Keratinocyte (primary cell): ENCODE measurements around the gene VPS35L.
"Not testable (repeated sequence)": the region's sequence is repeated elsewhere in the genome, so short reads cannot be mapped to it uniquely, and the experiment has no call there.

ENCODE experiments used
- EZH2 ChIP-seq: IDR thresholded peaks from one replicate; pipeline ENCODE4 v1.6.1; 2012; ENCODE audit warnings: inconsistent platforms, mild to moderate bottlenecking, low read length, moderate library complexity
- TF ChIP-seq, protein P1 (sequence below), 3 experiments: IDR thresholded peaks in 1 of 3; conservative IDR thresholded peaks in 1 of 3; optimal IDR thresholded peaks in 1 of 3; 2 replicates in 2 of 3; 3 replicates in 1 of 3; pipeline versions ENCODE3 to v1.5.1; 2011; ENCODE audit warnings: low read length in 3 of 3, mild to moderate bottlenecking in 3 of 3, moderate library complexity in 2 of 3, control low read depth in 1 of 3, inconsistent platforms in 1 of 3; ENCODE audit not compliant: insufficient read depth in 2 of 3; ENCODE audit errors: extremely low read depth in 1 of 3

- TF ChIP-seq, protein P1, sequence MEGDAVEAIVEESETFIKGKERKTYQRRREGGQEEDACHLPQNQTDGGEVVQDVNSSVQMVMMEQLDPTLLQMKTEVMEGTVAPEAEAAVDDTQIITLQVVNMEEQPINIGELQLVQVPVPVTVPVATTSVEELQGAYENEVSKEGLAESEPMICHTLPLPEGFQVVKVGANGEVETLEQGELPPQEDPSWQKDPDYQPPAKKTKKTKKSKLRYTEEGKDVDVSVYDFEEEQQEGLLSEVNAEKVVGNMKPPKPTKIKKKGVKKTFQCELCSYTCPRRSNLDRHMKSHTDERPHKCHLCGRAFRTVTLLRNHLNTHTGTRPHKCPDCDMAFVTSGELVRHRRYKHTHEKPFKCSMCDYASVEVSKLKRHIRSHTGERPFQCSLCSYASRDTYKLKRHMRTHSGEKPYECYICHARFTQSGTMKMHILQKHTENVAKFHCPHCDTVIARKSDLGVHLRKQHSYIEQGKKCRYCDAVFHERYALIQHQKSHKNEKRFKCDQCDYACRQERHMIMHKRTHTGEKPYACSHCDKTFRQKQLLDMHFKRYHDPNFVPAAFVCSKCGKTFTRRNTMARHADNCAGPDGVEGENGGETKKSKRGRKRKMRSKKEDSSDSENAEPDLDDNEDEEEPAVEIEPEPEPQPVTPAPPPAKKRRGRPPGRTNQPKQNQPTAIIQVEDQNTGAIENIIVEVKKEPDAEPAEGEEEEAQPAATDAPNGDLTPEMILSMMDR (optimal IDR thresholded peaks at IDR 0.05 in 1 of 3, IDR thresholded peaks at IDR 0.05 in 1 of 3, conservative IDR thresholded peaks at IDR 0.05 in 1 of 3; ENCODE audit: extremely low read depth in 1 of 3, insufficient read depth in 2 of 3, low read length in 3 of 3), result not testable (repeated sequence)
- not testable (repeated sequence) for TF ChIP-seq EZH2
Measured at GRCh38 chr16:19665313-19665712, 109.8 kb downstream of the VPS35L start.
